Duodenal mucosa (tissue), 2 donors: ENCODE results near the gene SPATA12.

Experiments
- H3K27ac ChIP-seq: one replicate; pipeline ENCODE4 v1.7.0; 2013; ENCODE audit warnings: low read depth, low read length
- H3K27me3 ChIP-seq, 2 donors: one replicate each; pipeline ENCODE4 v1.7.0; 2013; ENCODE audit warnings: low read length in 2 of 2, control low read depth in 1 of 2; ENCODE audit not compliant: insufficient read depth in 2 of 2, control insufficient read depth in 1 of 2
- H3K36me3 ChIP-seq, 2 donors: one replicate each; pipeline ENCODE4 v1.7.0; 2013; ENCODE audit warnings: low read length in 2 of 2, control low read depth in 1 of 2; ENCODE audit not compliant: insufficient read depth in 2 of 2, control insufficient read depth in 1 of 2
- H3K4me1 ChIP-seq, 2 donors: one replicate each; pipeline ENCODE4 v1.7.0; 2013; ENCODE audit warnings: low read length in 2 of 2, control low read depth in 1 of 2; ENCODE audit not compliant: insufficient read depth in 2 of 2, control insufficient read depth in 1 of 2
- H3K4me3 ChIP-seq, 2 donors: one replicate each; pipeline ENCODE4 v1.7.0; 2013; ENCODE audit warnings: low read length in 2 of 2, low read depth in 1 of 2
- H3K9ac ChIP-seq, 2 donors: one replicate each; pipeline ENCODE4 v1.7.0; 2013; ENCODE audit warnings: low read length in 2 of 2, low read depth in 1 of 2
- H3K9me3 ChIP-seq, 2 donors: one replicate each; pipeline ENCODE4 v1.7.0; 2013; ENCODE audit warnings: low read length in 2 of 2, control low read depth in 1 of 2; ENCODE audit not compliant: control insufficient read depth in 1 of 2

The SPATA12 gene

GRCh38 chr3:57029383-57029782 lies 31.1 kb upstream of the SPATA12 start:
- H3K4me1 ChIP-seq: no peaks in the 10 kb centered on the region
- no peaks in the 10 kb centered on the region for H3K27me3 ChIP-seq
- no peaks in the 10 kb centered on the region for H3K36me3 ChIP-seq
- H3K9ac ChIP-seq: no peak overlapping the region
- H3K4me3 ChIP-seq: no peak overlapping the region
- H3K27ac ChIP-seq: no peak overlapping the region
- no peaks in the 10 kb centered on the region for H3K9me3 ChIP-seq

DNA sequence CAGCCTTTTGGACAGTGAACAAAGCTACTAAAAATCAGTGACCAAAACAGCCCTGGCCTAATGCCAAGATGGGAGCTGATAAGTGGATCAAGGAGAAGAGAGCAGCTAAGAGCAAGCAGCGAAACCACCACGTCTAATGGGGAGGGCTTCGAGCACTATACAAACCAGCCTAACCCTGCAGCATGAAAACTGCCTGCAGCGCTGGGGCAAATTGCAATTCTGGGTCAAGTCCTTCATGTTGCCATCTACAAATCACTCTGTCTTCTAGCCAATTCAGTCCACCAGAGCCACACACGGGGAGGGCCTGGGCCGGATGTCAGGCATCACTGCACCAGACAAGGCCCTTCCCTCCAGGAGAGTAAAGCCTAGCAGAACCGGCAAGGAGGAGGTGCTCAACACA lies 30.5 kb upstream of the SPATA12 start:
- Histone ChIP-seq H3K27me3 (no peaks in the 10 kb centered on the region), H3K4me3 (no peak overlapping the region), H3K4me1 (no peaks in the 10 kb centered on the region), H3K36me3 (no peaks in the 10 kb centered on the region), H3K9ac (no peak overlapping the region), H3K9me3 (no peaks in the 10 kb centered on the region), H3K27ac (no peak overlapping the region)

DNA sequence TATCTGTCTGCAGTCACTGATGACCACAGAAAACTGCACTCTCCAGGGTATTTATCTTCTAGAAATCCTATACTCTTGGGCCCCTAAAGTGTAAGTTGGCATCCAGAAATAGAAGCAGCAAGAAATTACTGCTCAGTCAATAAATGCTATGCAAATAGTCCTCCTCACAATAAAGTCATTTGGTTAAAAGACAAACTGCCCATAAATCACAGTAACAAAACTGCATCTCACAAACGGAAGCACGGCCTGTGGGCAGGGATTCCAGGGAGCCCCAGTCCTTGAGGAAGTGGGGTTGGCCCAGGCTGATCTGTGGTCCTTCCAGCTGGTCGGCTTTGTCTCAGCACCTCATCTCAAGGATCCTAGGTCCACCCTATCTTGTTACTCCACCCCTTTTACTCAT lies 29.7 kb upstream of the SPATA12 start:
- no peaks in the 10 kb centered on the region for H3K9me3 ChIP-seq
- H3K27ac ChIP-seq: no peak overlapping the region
- no peaks in the 10 kb centered on the region for H3K36me3 ChIP-seq
- H3K4me1 ChIP-seq: no peaks in the 10 kb centered on the region
- H3K9ac ChIP-seq: no peak overlapping the region
- no peaks in the 10 kb centered on the region for H3K27me3 ChIP-seq
- H3K4me3 ChIP-seq: no peak overlapping the region

GRCh38 chr3:57031631-57032541 lies 28.6 kb upstream of the SPATA12 start:
- Histone ChIP-seq H3K9me3 (no peaks in the 10 kb centered on the region), H3K27ac (no peak overlapping the region), H3K27me3 (no peaks in the 10 kb centered on the region), H3K4me1 (no peaks in the 10 kb centered on the region), H3K4me3 (no peak overlapping the region), H3K9ac (no peak overlapping the region), H3K36me3 (no peaks in the 10 kb centered on the region)

- Histone ChIP-seq H3K27ac (no peak overlapping the region), H3K4me3 (no peak overlapping the region), H3K9me3 (no peaks in the 10 kb centered on the region), H3K36me3 (no peaks in the 10 kb centered on the region), H3K4me1 (no peaks in the 10 kb centered on the region), H3K9ac (no peak overlapping the region), H3K27me3 (no peaks in the 10 kb centered on the region)
These were observed 23.5 kb upstream of the SPATA12 start for GRCh38 chr3:57036952-57037351.

- Histone ChIP-seq H3K4me3 (no peak overlapping the region), H3K27me3 (no peaks in the 10 kb centered on the region), H3K9me3 (no peaks in the 10 kb centered on the region), H3K9ac (no peak overlapping the region), H3K4me1 (no peaks in the 10 kb centered on the region), H3K36me3 (no peaks in the 10 kb centered on the region), H3K27ac (no peak overlapping the region)
These were observed 21.8 kb upstream of the SPATA12 start for GRCh38 chr3:57038466-57039164.

DNA sequence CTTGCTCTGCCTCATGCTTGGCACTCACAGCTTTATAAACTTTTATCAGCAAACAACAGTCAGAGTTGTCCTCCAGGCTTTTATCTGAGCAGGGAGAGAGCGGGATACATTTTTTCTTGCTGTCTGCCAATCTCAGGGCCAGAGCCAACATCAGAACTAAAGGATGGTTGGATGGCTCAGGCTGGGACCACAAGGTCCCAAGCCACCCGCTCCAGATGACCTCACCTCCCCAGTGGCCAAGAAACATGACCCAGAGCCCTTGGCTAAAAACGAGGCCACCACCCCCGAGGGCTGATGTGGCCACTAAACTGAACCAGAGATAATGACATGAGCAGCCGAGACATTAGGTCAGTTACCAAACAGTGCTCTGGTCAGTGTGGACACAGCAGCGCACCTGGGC lies 18.8 kb upstream of the SPATA12 start:
- H3K9me3 ChIP-seq: no peaks in the 10 kb centered on the region

DNA sequence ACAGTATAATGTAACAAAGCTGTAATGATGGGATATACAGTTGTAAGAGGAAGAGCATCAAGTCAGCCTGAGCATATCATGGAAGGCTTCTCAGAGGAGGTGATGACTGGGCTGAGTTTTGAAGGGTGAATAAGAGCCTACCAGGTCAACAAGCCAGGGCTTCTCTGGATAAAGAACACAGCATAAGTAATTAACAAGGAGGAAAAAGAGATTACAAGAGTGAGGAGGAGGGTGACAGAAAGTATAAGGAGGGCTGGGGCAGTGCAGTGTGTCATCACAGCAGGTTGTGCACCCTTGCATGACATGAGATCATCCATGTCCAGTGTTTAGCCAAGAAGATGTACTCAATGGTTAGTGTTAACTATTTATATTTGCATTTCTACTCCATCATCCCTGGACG lies 16.9 kb upstream of the SPATA12 start:
- no peak overlapping the region for H3K4me3 ChIP-seq
- H3K27ac ChIP-seq: no peak overlapping the region
- no peak overlapping the region for H3K9ac ChIP-seq
- no peaks in the 10 kb centered on the region for H3K4me1 ChIP-seq
- H3K27me3 ChIP-seq: no peaks in the 10 kb centered on the region
- H3K9me3 ChIP-seq: no peaks in the 10 kb centered on the region
- H3K36me3 ChIP-seq: no peaks in the 10 kb centered on the region

More for the DNA sequence above, 18.8 kb upstream of the SPATA12 start:
- Histone ChIP-seq H3K36me3 (no peaks in the 10 kb centered on the region), H3K4me3 (no peak overlapping the region), H3K4me1 (no peaks in the 10 kb centered on the region), H3K27ac (no peak overlapping the region), H3K9ac (no peak overlapping the region), H3K27me3 (no peaks in the 10 kb centered on the region)

- H3K27me3 ChIP-seq: no peaks in the 10 kb centered on the region
- H3K27ac ChIP-seq: no peak overlapping the region
- no peak overlapping the region for H3K9ac ChIP-seq
- H3K36me3 ChIP-seq: no peaks in the 10 kb centered on the region
- H3K9me3 ChIP-seq: no peaks in the 10 kb centered on the region
- H3K4me1 ChIP-seq: no peaks in the 10 kb centered on the region
- no peak overlapping the region for H3K4me3 ChIP-seq
These were observed 14.2 kb upstream of the SPATA12 start for GRCh38 chr3:57046101-57046765.

DNA sequence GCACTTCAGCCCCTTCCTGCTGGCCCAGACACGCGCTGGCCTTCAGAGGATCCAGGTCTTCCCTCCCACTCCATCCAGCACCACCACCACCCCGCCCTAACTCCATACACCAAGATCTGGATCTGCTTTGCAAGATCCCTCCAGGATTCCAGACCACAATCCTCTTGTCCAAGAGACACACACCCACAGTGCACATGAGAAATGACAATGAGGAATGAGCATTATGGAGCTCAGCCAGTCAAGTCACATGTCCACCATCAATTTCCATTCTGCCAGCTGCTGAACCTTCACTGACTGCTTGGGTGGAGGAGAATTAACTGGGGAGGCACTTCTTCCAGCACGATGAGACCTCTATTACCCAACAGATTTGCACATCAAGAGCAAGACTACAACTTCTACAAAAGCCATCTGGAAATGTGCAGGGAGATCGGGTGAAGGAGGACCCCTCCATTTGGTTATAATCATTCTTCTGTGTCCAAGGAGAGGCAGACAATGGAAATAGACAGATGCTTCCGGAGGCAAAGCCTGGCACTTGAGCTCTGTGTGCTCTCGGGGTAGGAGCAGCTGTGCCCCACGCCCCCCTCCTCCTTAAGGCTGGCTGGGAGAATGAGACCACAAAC lies 12.3 kb upstream of the SPATA12 start:
- H3K4me1 ChIP-seq: no peaks in the 10 kb centered on the region
- no peak overlapping the region for H3K4me3 ChIP-seq
- no peaks in the 10 kb centered on the region for H3K27me3 ChIP-seq
- no peak overlapping the region for H3K9ac ChIP-seq
- no peak overlapping the region for H3K27ac ChIP-seq
- H3K36me3 ChIP-seq: no peaks in the 10 kb centered on the region
- H3K9me3 ChIP-seq: no peaks in the 10 kb centered on the region
